GM21737 (cell line): ENCODE data around the gene ARPC2.
"Not testable (repeated sequence)": the region's sequence is repeated elsewhere in the genome, so short reads cannot be mapped to it uniquely, and the experiment has no call there.

Experiments
- ATAC-seq: cut with Tn5 transposase; IDR thresholded peaks from one replicate; pipeline ENCODE4 v1.9.1; 2021; ENCODE audit warnings: mild to moderate bottlenecking, moderate library complexity; ENCODE audit not compliant: unreplicated experiment

Gene ARPC2

GRCh38 chr2:218216674-218217359 lies at the start of gene ARPC2:
Gene ARPC2 (plus strand): TSS chr2:218217189. CDS start chr2:218217471, 282 bp downstream.
- peak; percentile 65 for ATAC-seq

GRCh38 chr2:218168016-218168415 lies 49.0 kb upstream of the ARPC2 start:
- ATAC-seq: no peak

- no peak for ATAC-seq
These were observed 48.1 kb upstream of the ARPC2 start for GRCh38 chr2:218168635-218169462.

- ATAC-seq: no peak
These were observed 47.0 kb upstream of the ARPC2 start for GRCh38 chr2:218169757-218170546.

DNA sequence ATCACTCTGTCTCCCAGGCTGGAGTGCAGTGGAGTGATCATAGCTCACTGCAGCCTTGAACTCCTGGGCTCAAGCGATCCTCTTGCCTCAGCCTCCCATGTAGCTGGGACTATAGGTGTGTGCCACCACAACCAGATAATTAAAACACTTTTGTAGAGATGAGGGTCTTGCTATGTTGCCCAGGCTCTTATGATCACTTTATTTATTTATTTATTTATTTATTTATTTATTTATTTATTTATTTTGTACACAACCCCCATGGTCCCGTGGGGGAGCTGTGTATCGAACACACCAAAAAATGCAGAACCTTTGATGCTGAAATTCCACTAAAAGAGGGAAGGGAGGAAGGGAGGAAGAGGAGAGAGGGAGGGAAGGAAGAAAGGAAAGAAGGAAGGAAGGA lies 45.2 kb upstream of the ARPC2 start:
- ATAC-seq: not testable (repeated sequence)

- no peak for ATAC-seq
These were observed 44.1 kb upstream of the ARPC2 start for GRCh38 chr2:218172845-218173244.

- ATAC-seq: no peak
These were observed 37.2 kb upstream of the ARPC2 start for GRCh38 chr2:218179782-218180181.

GRCh38 chr2:218180467-218181114 lies 36.4 kb upstream of the ARPC2 start:
- no peak for ATAC-seq

DNA sequence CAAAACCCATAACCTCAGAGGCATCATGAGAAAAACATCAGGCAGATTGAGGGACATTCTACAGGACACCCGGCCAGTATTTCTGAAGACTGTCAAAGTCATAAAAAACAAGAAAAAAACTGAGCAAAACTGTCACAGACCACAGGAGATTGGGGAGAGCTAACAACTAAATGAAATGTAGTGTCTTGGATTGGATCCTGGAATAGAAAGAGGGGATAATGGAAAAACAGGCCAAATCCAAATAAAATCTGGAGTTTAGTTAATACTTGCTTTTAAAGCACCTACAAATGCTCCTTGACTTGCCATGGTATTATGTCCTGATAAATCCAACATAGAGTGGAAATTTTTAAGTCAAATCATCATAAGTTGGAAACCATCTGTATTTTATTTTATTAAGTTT lies 32.7 kb upstream of the ARPC2 start:
- ATAC-seq: no peak

GRCh38 chr2:218186355-218186766 lies 30.6 kb upstream of the ARPC2 start:
- peak; percentile 72 for ATAC-seq

DNA sequence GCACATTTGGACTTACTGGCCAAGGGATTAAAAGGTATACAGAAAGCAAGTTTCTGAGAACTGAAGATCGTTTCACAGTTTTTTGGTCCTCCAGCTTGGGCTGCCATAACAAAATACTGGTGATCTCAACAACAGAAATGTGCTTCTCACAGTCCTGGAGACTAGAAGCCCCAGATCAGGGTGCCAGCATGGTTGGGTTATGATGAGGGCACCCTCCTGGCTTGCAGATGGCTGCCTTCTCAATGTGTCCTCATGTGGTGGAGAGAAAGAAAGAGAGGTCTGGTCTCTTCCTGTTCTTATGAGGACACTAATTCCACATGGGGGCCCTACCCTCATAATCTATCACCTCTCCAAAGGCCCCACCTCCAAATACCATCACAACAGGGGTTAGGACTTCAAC lies 30.1 kb upstream of the ARPC2 start:
- ATAC-seq: no peak

- ATAC-seq: no peak
These were observed 29.5 kb upstream of the ARPC2 start for GRCh38 chr2:218187296-218188015.

GRCh38 chr2:218188528-218188927 lies 28.5 kb upstream of the ARPC2 start:
- no peak for ATAC-seq

- no peak for ATAC-seq
These were observed 24.0 kb upstream of the ARPC2 start for GRCh38 chr2:218192902-218193430.

DNA sequence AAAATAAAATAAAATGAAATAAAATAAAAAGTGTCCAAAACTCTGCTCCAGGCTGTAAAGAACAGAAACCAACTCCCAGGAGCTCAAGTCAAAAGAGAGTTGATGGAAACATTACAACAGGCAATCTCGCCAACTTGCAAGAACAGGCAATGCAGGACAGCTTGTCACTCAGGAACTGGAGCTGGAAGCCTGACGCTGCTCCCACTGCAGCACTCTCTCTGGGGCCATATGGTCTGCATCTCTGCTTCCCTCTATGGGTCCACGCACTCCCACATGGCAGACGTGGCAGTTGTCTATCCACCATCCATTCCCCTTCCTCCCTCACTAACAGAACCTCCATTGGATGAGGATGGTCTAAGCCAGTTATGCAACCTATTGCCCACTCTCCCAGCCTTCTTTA lies 23.3 kb upstream of the ARPC2 start:
- no peak for ATAC-seq

GRCh38 chr2:218194880-218195279 lies 22.1 kb upstream of the ARPC2 start:
- no peak for ATAC-seq

GRCh38 chr2:218196974-218197373 lies 20.0 kb upstream of the ARPC2 start:
- ATAC-seq: no peak

DNA sequence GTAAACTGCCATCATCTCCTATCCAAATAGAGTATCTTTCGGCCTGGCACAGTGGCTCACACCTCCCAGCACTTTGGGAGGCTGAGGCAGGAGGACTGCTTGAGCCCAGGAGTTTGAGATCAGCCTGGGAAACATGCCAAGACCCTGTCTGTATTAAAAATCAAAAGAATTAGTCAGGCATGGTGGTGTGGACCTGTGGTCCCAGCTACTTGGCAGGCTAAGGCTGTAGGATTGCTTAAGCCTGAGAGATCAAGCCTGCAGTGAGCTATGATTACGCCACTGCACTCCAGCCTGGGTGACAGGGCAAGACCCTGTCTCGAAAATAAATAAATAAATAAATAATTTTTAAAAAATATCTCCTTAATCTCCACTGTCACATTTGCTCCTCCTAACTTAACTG lies 14.7 kb upstream of the ARPC2 start:
- ATAC-seq: no peak

- no peak for ATAC-seq
These were observed 7.9 kb upstream of the ARPC2 start for GRCh38 chr2:218209078-218209477.

DNA sequence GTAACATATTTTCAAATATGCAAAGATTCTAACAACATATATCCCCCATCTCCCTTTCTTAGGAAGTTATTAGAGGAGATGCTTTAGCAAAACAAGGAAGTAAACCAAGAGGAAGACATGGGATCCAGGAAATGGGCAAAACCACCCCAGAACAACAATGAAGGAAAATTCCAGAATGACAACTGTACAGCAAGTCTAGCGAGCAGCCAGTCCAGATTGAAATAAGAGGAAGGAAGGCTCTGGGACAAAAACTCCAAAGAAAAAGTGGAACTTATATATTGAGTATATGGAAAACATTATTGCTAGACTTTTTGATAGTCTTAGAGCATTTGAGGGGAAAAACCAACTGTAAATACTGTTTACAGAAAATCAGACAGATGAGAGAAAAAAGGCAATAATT lies 2.9 kb upstream of the ARPC2 start:
- no peak for ATAC-seq
